H1 (cell line): ENCODE measurements around the gene CBFA2T2. TPM values are rescaled to one million over a fixed set of nuclear protein-coding genes. Genes with fewer than 3 reads are reported as not detected.
A peak's percentile ranks its signal among the peaks of the same experiment; 100 is the strongest.

Experiments used
- CTCF ChIA-PET: fragments of 300-600 bp; sonication (Branson Sonifier 250); formaldehyde crosslinking; loops from one replicate; lab custom pipeline; 2021; ENCODE audit not compliant: partially characterized antibody; lab: Charles Lee
- POLR2A ChIA-PET: fragments of 300-600 bp; sonication (Branson Sonifier 250); formaldehyde crosslinking; loops from one replicate; lab custom pipeline; 2021; ENCODE audit warnings: inconsistent platforms; ENCODE audit not compliant: partially characterized antibody; lab: Charles Lee
- DNase-seq, 2 experiments: peaks; one replicate each; pipeline versions ENCODE4 v3.0.0 to v3.0.0-alpha.2; 2010 to 2022; ENCODE audit warnings: low spot score in 2 of 2, low read depth in 1 of 2, mixed read lengths in 1 of 2
- FAIRE-seq: peaks from 2 replicates; lab custom pipeline; 2011; peaks lifted over from hg19 to GRCh38; lab: Jason Lieb, UNC
- H2AFZ ChIP-seq: 2 replicates; pipeline ENCODE4 v1.8.1; 2012; ENCODE audit warnings: low read length, inconsistent platforms
- H2AK5ac ChIP-seq: 2 replicates; pipeline ENCODE4 v1.6.1; 2013; ENCODE audit warnings: low read depth, low read length
- H2BK120ac ChIP-seq: replicated peaks from 2 replicates; pipeline ENCODE3; 2013; ENCODE audit warnings: low read depth, low read length, inconsistent platforms
- H2BK12ac ChIP-seq: 2 replicates; pipeline ENCODE4 v1.6.1; 2013; ENCODE audit warnings: low read depth, low read length
- H2BK15ac ChIP-seq: 2 replicates; pipeline ENCODE4 v1.6.1; 2013; ENCODE audit warnings: low read length
- H2BK20ac ChIP-seq: 2 replicates; pipeline ENCODE4 v1.6.1; 2013; ENCODE audit warnings: low read length
- H2BK5ac ChIP-seq: 2 replicates; pipeline ENCODE4 v1.6.1; 2013; ENCODE audit warnings: low read depth, low read length
- H3K14ac ChIP-seq: 2 replicates; pipeline ENCODE4 v1.6.1; 2013; ENCODE audit warnings: inconsistent platforms; ENCODE audit not compliant: insufficient read length
- H3K18ac ChIP-seq: 2 replicates; pipeline ENCODE4 v1.6.1; 2013; ENCODE audit warnings: low read length; ENCODE audit errors: extremely low read depth
- H3K23ac ChIP-seq: 2 replicates; pipeline ENCODE4 v1.6.1; 2013; ENCODE audit warnings: inconsistent platforms; ENCODE audit not compliant: insufficient read length
- H3K23me2 ChIP-seq: 2 replicates; pipeline ENCODE4 v1.6.1; 2013; ENCODE audit warnings: low read depth, low read length
- H3K27ac ChIP-seq: 2 replicates; pipeline ENCODE4 v1.6.1; 2011; ENCODE audit warnings: low read depth, low read length, inconsistent platforms
- H3K27me3 ChIP-seq, 4 experiments: replicated peaks in 1 of 4; 1 replicate in 1 of 4; 2 replicates in 3 of 4; pipeline versions ENCODE4 v1.6.1 to v1.8.1; 2011 to 2013; ENCODE audit warnings: low read length in 3 of 4, mild to moderate bottlenecking in 3 of 4, inconsistent platforms in 2 of 4, mixed read lengths in 2 of 4, moderate library complexity in 1 of 4; ENCODE audit not compliant: control insufficient read depth in 3 of 4, insufficient read depth in 3 of 4; ENCODE audit errors: extremely low read depth in 1 of 4
- H3K36me3 ChIP-seq, 4 experiments: 2 replicates each; pipeline versions ENCODE4 v1.6.1 to v1.8.1; 2011 to 2013; ENCODE audit warnings: mild to moderate bottlenecking in 4 of 4, low read length in 3 of 4, moderate library complexity in 2 of 4, control low read depth in 1 of 4, inconsistent platforms in 1 of 4; ENCODE audit not compliant: insufficient read depth in 4 of 4, control insufficient read depth in 2 of 4
- H3K4ac ChIP-seq: replicated peaks from 2 replicates; pipeline ENCODE3; 2013; ENCODE audit warnings: low read length, low read depth, mixed read lengths, inconsistent platforms; ENCODE audit not compliant: insufficient read length
- H3K4me1 ChIP-seq, 4 experiments: replicated peaks in 1 of 4; 1 replicate in 1 of 4; 2 replicates in 3 of 4; pipeline versions ENCODE4 v1.6.1 to v1.8.1; 2011 to 2013; ENCODE audit warnings: low read length in 3 of 4, inconsistent platforms in 2 of 4, mixed read lengths in 1 of 4; ENCODE audit not compliant: insufficient read depth in 4 of 4, control insufficient read depth in 3 of 4
- H3K4me2 ChIP-seq, 2 experiments: 2 replicates each; pipeline versions ENCODE4 v1.6.1 to v1.8.1; 2011 to 2013; ENCODE audit warnings: low read depth in 2 of 2, low read length in 2 of 2, control low read depth in 1 of 2, inconsistent platforms in 1 of 2, mild to moderate bottlenecking in 1 of 2; ENCODE audit not compliant: insufficient read depth in 1 of 2
- H3K4me3 ChIP-seq, 4 experiments: fragments of 200-600, 300-600 bp in 1 of 4; sonication (generic), shearing (Covaris generic), sonication (Bioruptor Twin) in 1 of 4; 2 replicates each; pipeline versions ENCODE4 v1.5.1 to v1.8.1; 2011 to 2016; ENCODE audit warnings: low read length in 4 of 4, low read depth in 3 of 4, control low read depth in 2 of 4, inconsistent platforms in 2 of 4, mild to moderate bottlenecking in 2 of 4, mixed read lengths in 1 of 4, moderate library complexity in 1 of 4; ENCODE audit not compliant: insufficient read depth in 2 of 4; ENCODE audit errors: extremely low read depth in 1 of 4
- H3K56ac ChIP-seq: replicated peaks from 2 replicates; pipeline ENCODE3; 2013; ENCODE audit warnings: low read depth, mild to moderate bottlenecking, mixed read lengths, low read length, inconsistent platforms; ENCODE audit not compliant: insufficient read length
- H3K79me1 ChIP-seq: 2 replicates; pipeline ENCODE4 v1.6.1; 2013; ENCODE audit warnings: low read depth, low read length, control low read depth
- H3K79me2 ChIP-seq, 2 experiments: 2 replicates each; pipeline versions ENCODE4 v1.6.1 to v1.8.1; 2012 to 2013; ENCODE audit warnings: low read length in 2 of 2, mild to moderate bottlenecking in 2 of 2, inconsistent platforms in 1 of 2; ENCODE audit not compliant: insufficient read depth in 2 of 2, control insufficient read depth in 1 of 2
- H3K9ac ChIP-seq, 4 experiments: replicated peaks in 1 of 4; 1 replicate in 1 of 4; 2 replicates in 3 of 4; pipeline versions ENCODE4 v1.6.1 to v1.8.1; 2011 to 2013; ENCODE audit warnings: low read depth in 3 of 4, low read length in 3 of 4, control low read depth in 2 of 4, mild to moderate bottlenecking in 2 of 4, moderate library complexity in 2 of 4, inconsistent platforms in 1 of 4; ENCODE audit errors: extremely low read depth in 1 of 4
- H3K9me3 ChIP-seq, 2 experiments: 2 replicates each; pipeline versions ENCODE4 v1.6.1 to v1.8.1; 2012 to 2013; ENCODE audit warnings: mild to moderate bottlenecking in 2 of 2, moderate library complexity in 2 of 2, control low read depth in 1 of 2, inconsistent platforms in 1 of 2, low read depth in 1 of 2, low read length in 1 of 2, mixed read lengths in 1 of 2; ENCODE audit not compliant: insufficient read depth in 2 of 2
- H4K20me1 ChIP-seq, 2 experiments: replicated peaks in 1 of 2; 2 replicates each; pipeline versions ENCODE3 to v1.8.1; 2011 to 2013; ENCODE audit warnings: inconsistent platforms in 2 of 2, low read length in 2 of 2, mild to moderate bottlenecking in 1 of 2; ENCODE audit not compliant: insufficient read depth in 2 of 2, control insufficient read depth in 1 of 2
- H4K5ac ChIP-seq: 2 replicates; pipeline ENCODE4 v1.6.1; 2013; ENCODE audit warnings: low read length, low read depth, mixed read lengths, inconsistent platforms; ENCODE audit not compliant: insufficient read length
- H4K8ac ChIP-seq: 2 replicates; pipeline ENCODE4 v1.8.0; 2013; ENCODE audit warnings: mild to moderate bottlenecking, moderate library complexity, low read length, inconsistent platforms; ENCODE audit not compliant: insufficient read depth; ENCODE audit errors: extremely low read depth
- H4K91ac ChIP-seq: replicated peaks from 2 replicates; pipeline ENCODE3; 2013; ENCODE audit warnings: low read length, mixed read lengths, inconsistent platforms; ENCODE audit not compliant: insufficient read length
- E2F6 ChIP-seq: IDR thresholded peaks from 2 replicates; pipeline ENCODE4 v1.6.1; 2012; ENCODE audit warnings: inconsistent platforms
- EZH2 ChIP-seq: fragments of 200-600 bp; sonication (generic); IDR thresholded peaks from 2 replicates; pipeline ENCODE4 v1.7.1; 2012; ENCODE audit warnings: low read depth, mild to moderate bottlenecking, moderate library complexity, low read length, inconsistent platforms; ENCODE audit not compliant: severe bottlenecking
- KDM1A ChIP-seq: fragments of 200-600, 300-600 bp; sonication (generic); IDR thresholded peaks from 2 replicates; pipeline ENCODE4 v1.7.1; 2016; ENCODE audit warnings: mild to moderate bottlenecking, low read length, borderline replicate concordance
- PHF8 ChIP-seq: fragments of 200-600 bp; sonication (generic); conservative IDR thresholded peaks from 2 replicates; pipeline ENCODE4 v1.7.1; 2012; ENCODE audit warnings: low read depth, mild to moderate bottlenecking, inconsistent platforms, low read length, moderate library complexity
- POLR2A ChIP-seq, 2 experiments: IDR thresholded peaks; 1 replicate in 1 of 2; 2 replicates in 1 of 2; pipeline ENCODE4 v1.6.1; 2011; ENCODE audit warnings: low read depth in 2 of 2, low read length in 2 of 2, mild to moderate bottlenecking in 2 of 2; ENCODE audit errors: control extremely low read depth in 1 of 2
- RFX5 ChIP-seq: IDR thresholded peaks from 2 replicates; pipeline ENCODE4 v1.6.1; 2011; ENCODE audit warnings: low read depth, low read length, improper control_type of control experiment, borderline replicate concordance
- SUZ12 ChIP-seq: fragments of 200-600 bp; sonication (generic); IDR thresholded peaks from 2 replicates; pipeline ENCODE4 v1.6.1; 2012; ENCODE audit warnings: mild to moderate bottlenecking, inconsistent platforms, low read length, moderate library complexity, mixed read lengths
- WGBS, 2 experiments: shearing (Covaris generic) in 1 of 2; methylation state at CpG; one replicate each; pipeline versions ENCODE4 v1.1.6 to v1.1.7; 2013 to 2015; ENCODE audit warnings: low lambda C conversion rate in 2 of 2, mixed read lengths in 2 of 2, inconsistent platforms in 1 of 2, low coverage in 1 of 2, missing lambda C conversion rate in 1 of 2; ENCODE audit not compliant: insufficient replicate concordance in 2 of 2, insufficient coverage in 1 of 2, insufficient read length in 1 of 2; ENCODE audit errors: extremely low coverage in 1 of 2, missing lambda C conversion rate in 1 of 2; 5-methylcytosine and 5-hydroxymethylcytosine counted together
- long read RNA-seq, 2 experiments: library from RNA in 1 of 2; library from capped mRNA in 1 of 2; stranded (forward); transcript quantifications; one replicate each; pipeline ENCODE4 v2.0.0, GENCODE V29; 2021; ENCODE audit warnings: inconsistent platforms in 1 of 2
- polyA minus RNA-seq, 3 experiments: library from RNA; depleted of rRNA, polyadenylated mRNA; stranded (reverse); fragments of >200 nt; gene quantifications; 1 replicate in 2 of 3; 2 replicates in 1 of 3; pipeline ENCODE4 v1.2.3, GENCODE V29; 2011
- polyA plus RNA-seq, 7 experiments: library from polyadenylated mRNA; depleted of rRNA in 3 of 7; stranded (reverse) in 5 of 7; unstranded in 2 of 7; fragments of >200 nt in 5 of 7; fragments of 200-250 nt in 2 of 7; gene quantifications; 1 replicate in 5 of 7; 2 replicates in 1 of 7; 4 replicates in 1 of 7; pipeline versions ENCODE4 v1.2.1 to v1.2.3, GENCODE V29; 2011 to 2013; ENCODE audit warnings: missing spikeins in 2 of 7, mixed read lengths in 2 of 7
- total RNA-seq: library from RNA; stranded (reverse); fragmentation: NEBNext Ultra II Directional; extraction: Animal tissue kit (Norgen Biotek cat#: 25700); gene quantifications from 2 replicates; pipeline ENCODE4 v1.2.1, GENCODE V29; 2021

Gene CBFA2T2
- 11.0 and 12.9 TPM in 2 replicates for total RNA-seq
- polyA plus RNA-seq (2011; rRNA removed): 11.6 and 17.1 TPM in 2 replicates
- 13.3 TPM for polyA plus RNA-seq (2011; cell fraction: cytosol; rRNA removed)
- 23.5 TPM for polyA plus RNA-seq (2011; cell fraction: nucleus; rRNA removed)
- 6.5 to 9.4 TPM (median 8.2 TPM) in 4 replicates for polyA plus RNA-seq (2012, experiment 1 of 2)
- 2.8 TPM for polyA plus RNA-seq (2012, experiment 2 of 2)
- polyA plus RNA-seq (2013, experiment 1 of 2): 5.6 TPM
- 5.6 TPM for polyA plus RNA-seq (2013, experiment 2 of 2)
- 16.8 and 20.4 TPM in 2 replicates for polyA minus RNA-seq (2011; rRNA and poly(A)+ RNA removed)
- 7.9 TPM for polyA minus RNA-seq (2011; cell fraction: cytosol; rRNA and poly(A)+ RNA removed)
- polyA minus RNA-seq (2011; cell fraction: nucleus; rRNA and poly(A)+ RNA removed): 8.4 TPM
- long read RNA-seq, experiment 1, partial matches to known transcripts: 3 of 6 reads
- long read RNA-seq, experiment 1, other reads (novel, unspliced or antisense): 3 of 6 reads
- long read RNA-seq, experiment 2, partial matches to known transcripts: 0 of 1 reads
- long read RNA-seq, experiment 2, other reads (novel, unspliced or antisense): 1 of 1 reads

DNA sequence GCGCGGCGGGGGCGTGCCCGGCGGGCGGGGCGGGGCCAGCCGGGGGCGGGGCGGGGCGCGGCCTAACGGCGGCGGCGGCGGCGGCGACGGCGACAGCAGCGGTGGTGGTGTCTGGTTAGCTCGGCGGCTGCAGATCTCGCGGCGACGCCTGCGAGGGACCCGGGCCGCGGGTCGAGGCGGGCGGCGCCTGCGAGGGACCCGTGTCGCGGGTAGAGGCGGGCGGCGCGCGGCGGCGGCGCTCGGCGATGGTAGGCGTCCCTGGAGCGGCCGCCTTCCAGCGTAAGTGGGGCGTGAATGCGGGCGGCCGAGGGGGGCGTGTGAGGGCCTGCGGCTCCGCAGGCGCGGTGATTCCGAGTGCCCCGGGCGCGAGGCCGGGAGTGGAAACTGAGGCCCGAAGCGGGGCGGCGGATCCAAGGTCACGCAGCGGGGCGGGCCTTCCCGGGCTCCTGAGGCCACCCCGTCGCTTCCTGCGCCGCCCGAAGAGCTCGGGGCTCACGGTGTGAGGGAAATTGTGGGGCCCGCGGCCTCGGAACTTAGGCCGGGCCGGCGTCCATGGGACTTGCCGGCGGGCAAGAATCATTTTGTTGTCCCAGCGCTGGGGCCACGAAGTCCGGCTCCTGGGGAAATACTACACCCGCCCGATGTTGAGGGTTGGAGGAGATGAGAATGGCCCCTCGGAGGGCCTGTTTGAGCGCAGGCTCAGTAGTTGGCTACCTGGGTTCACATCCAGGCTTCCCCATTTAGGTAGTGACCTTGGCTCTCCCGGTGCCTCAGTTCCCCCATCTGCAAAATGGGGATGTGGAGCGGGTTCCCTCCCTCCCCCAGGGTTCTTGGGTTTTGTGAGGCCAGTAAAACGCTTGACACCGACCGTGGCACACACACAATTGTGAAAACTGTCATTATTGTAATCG lies at the start of gene CBFA2T2:
Gene CBFA2T2 (plus strand): TSS at position 74 of the 911 bp plus-strand sequence. CDS start 172 bp downstream, at position 246.
- Histone ChIP-seq H2AK5ac (no peak within 1 kb of the TSS), H3K14ac (no peak within 1 kb of the TSS), H3K79me2 (peaks cover 0 to 9% of the 10 kb centered on the region in 2 experiments; a peak in 2 of 4 replicates), H4K20me1 (peaks cover 3 to 7% of the 10 kb centered on the region in 2 experiments), H3K18ac (peak within 1 kb of the TSS; percentile 81), H3K4me3 (peak within 1 kb of the TSS; percentile 58 to 77 (median 72)), H3K23me2 (peaks cover 4% of the 10 kb centered on the region; the same call in 1 of the 2 replicates), H2AFZ (peak within 1 kb of the TSS; percentile 62), H2BK5ac (peak within 1 kb of the TSS; percentile 88), H3K36me3 (no peaks in the 10 kb centered on the region), H2BK15ac (no peak within 1 kb of the TSS), H3K4me2 (peak within 1 kb of the TSS; percentile 50 to 77), H3K27me3 (no peaks in the 10 kb centered on the region), H2BK120ac (peak within 1 kb of the TSS; percentile 22), H4K5ac (peak within 1 kb of the TSS; percentile 88), H3K79me1 (no peaks in the 10 kb centered on the region; the same call in 1 of the 2 replicates), H4K8ac (peak within 1 kb of the TSS; percentile 91), H3K23ac (no peak within 1 kb of the TSS), H3K4me1 (no peaks in the 10 kb centered on the region; a peak in 1 of 7 replicates), H3K27ac (peak within 1 kb of the TSS; percentile 81; the same call in 1 of the 2 replicates), H3K4ac (no peak within 1 kb of the TSS), H2BK12ac (no peak within 1 kb of the TSS), H3K9ac (peak within 1 kb of the TSS; percentile 65 to 80 (median 68)), H3K56ac (peak within 1 kb of the TSS; percentile 46), H2BK20ac (no peak within 1 kb of the TSS), H4K91ac (no peak within 1 kb of the TSS), H3K9me3 (no peaks in the 10 kb centered on the region)
- 12% methylated on average over 29 of the region's 105 CpGs; no CpG with 5 or more reads in 1 of the 2 experiments for WGBS, 2 experiments
- ChIA-PET POLR2A (interaction anchor here (0.7 to 2.4 kb wide), 5 partner anchors 12 to 118 kb away, joined by 3 to 7 read pairs (median 3); partner anchors contain the start of gene SNTA1), CTCF (interaction anchor here (0.8 to 1.5 kb wide), 2 partner anchors 25 to 30 kb away, joined by 4 to 5 read pairs; no protein-coding TSS in a partner anchor)
- DNase-seq (peak in 1 of 2 experiments; percentile 76), FAIRE-seq (no peak)
- TF ChIP-seq SUZ12 (no peak), EZH2 (no peak), PHF8 (peak; percentile 68), POLR2A (IDR thresholded peaks at IDR 0.05; ENCODE audit: control extremely low read depth in 1 of 2, low read depth in 2 of 2, low read length in 2 of 2) (0 out of 3 replicates have a peak, but pooled peaks of 1 of the 2 experiments have one; percentile 20), KDM1A (peak; percentile 98), RFX5 (no peak), E2F6 (peak; percentile 37; the same call in 1 of the 2 replicates)
